H9 (cell line): Measurements from ENCODE around the gene KIRREL3. TPM values are rescaled to one million over a fixed set of nuclear protein-coding genes. Genes with fewer than 3 reads are reported as not detected.

Experiments
- DNase-seq: peaks from one replicate; pipeline ENCODE4 v3.0.0-alpha.2; 2017
- H2AFZ ChIP-seq: one replicate; pipeline ENCODE4 v1.6.1; 2013; ENCODE audit warnings: mild to moderate bottlenecking, low read length, control low read depth, moderate library complexity
- H2AK5ac ChIP-seq: 2 replicates; pipeline ENCODE4 v1.6.1; 2013; ENCODE audit warnings: low read length, control low read depth, mixed read lengths; ENCODE audit not compliant: insufficient read length
- H2BK120ac ChIP-seq: one replicate; pipeline ENCODE4 v1.6.1; 2013; ENCODE audit warnings: low read depth, mild to moderate bottlenecking, low read length, control low read depth, inconsistent platforms; ENCODE audit not compliant: poor library complexity, severe bottlenecking
- H2BK12ac ChIP-seq: 2 replicates; pipeline ENCODE4 v1.6.1; 2013; ENCODE audit warnings: low read length, control low read depth, mixed read lengths, low read depth; ENCODE audit not compliant: insufficient read length
- H2BK15ac ChIP-seq: 2 replicates; pipeline ENCODE4 v1.6.1; 2013; ENCODE audit warnings: low read depth, low read length, control low read depth
- H2BK20ac ChIP-seq: one replicate; pipeline ENCODE4 v1.6.1; 2013; ENCODE audit warnings: low read depth, mild to moderate bottlenecking, low read length, control low read depth, inconsistent platforms; ENCODE audit not compliant: poor library complexity, severe bottlenecking
- H2BK5ac ChIP-seq: 2 replicates; pipeline ENCODE4 v1.6.1; 2013; ENCODE audit warnings: low read length, control low read depth, mixed read lengths; ENCODE audit not compliant: insufficient read length
- H3K14ac ChIP-seq: 2 replicates; pipeline ENCODE4 v1.6.1; 2013; ENCODE audit warnings: low read length, control low read depth; ENCODE audit not compliant: insufficient read depth
- H3K18ac ChIP-seq: 2 replicates; pipeline ENCODE4 v1.6.1; 2013; ENCODE audit warnings: low read depth, mild to moderate bottlenecking, mixed read lengths, low read length, control low read depth; ENCODE audit not compliant: insufficient read length
- H3K23ac ChIP-seq: 2 replicates; pipeline ENCODE4 v1.6.1; 2013; ENCODE audit warnings: low read length, control low read depth, mixed read lengths, low read depth; ENCODE audit not compliant: insufficient read length
- H3K23me2 ChIP-seq: 2 replicates; pipeline ENCODE4 v1.6.1; 2013; ENCODE audit warnings: low read depth, mild to moderate bottlenecking, mixed read lengths, low read length, control low read depth; ENCODE audit not compliant: insufficient read length, poor library complexity, severe bottlenecking
- H3K27ac ChIP-seq: 2 replicates; pipeline ENCODE4 v1.5.1; 2013; ENCODE audit warnings: low read length, control low read depth, mixed read lengths, low read depth; ENCODE audit not compliant: insufficient read length
- H3K27me3 ChIP-seq: 2 replicates; pipeline ENCODE4 v1.6.1; 2013; ENCODE audit warnings: low read length, control low read depth, inconsistent platforms; ENCODE audit not compliant: insufficient read depth
- H3K4ac ChIP-seq: 2 replicates; pipeline ENCODE4 v1.6.1; 2013; ENCODE audit warnings: low read depth, mild to moderate bottlenecking, control low read depth, inconsistent platforms, low read length, moderate library complexity
- H3K4me1 ChIP-seq: 2 replicates; pipeline ENCODE4 v1.6.1; 2013; ENCODE audit warnings: low read length, control low read depth, inconsistent platforms; ENCODE audit not compliant: insufficient read depth
- H3K4me2 ChIP-seq: 2 replicates; pipeline ENCODE4 v1.6.1; 2013; ENCODE audit warnings: low read length, control low read depth, mixed read lengths; ENCODE audit not compliant: insufficient read length, insufficient read depth
- H3K56ac ChIP-seq: 2 replicates; pipeline ENCODE4 v1.6.1; 2013; ENCODE audit warnings: low read depth, mild to moderate bottlenecking, mixed read lengths, low read length, control low read depth; ENCODE audit not compliant: insufficient read length
- H3K79me1 ChIP-seq: 2 replicates; pipeline ENCODE4 v1.6.1; 2013; ENCODE audit warnings: low read depth, mild to moderate bottlenecking, moderate library complexity, low read length, control low read depth, inconsistent platforms; ENCODE audit not compliant: insufficient read depth, poor library complexity, severe bottlenecking
- H3K79me2 ChIP-seq: 2 replicates; pipeline ENCODE4 v1.6.1; 2013; ENCODE audit warnings: low read length, control low read depth, inconsistent platforms; ENCODE audit not compliant: insufficient read depth
- H3K9ac ChIP-seq: 2 replicates; pipeline ENCODE4 v1.6.1; 2013; ENCODE audit warnings: low read length, control low read depth, mixed read lengths; ENCODE audit not compliant: insufficient read length; ENCODE audit errors: extremely low read depth
- H3K9me3 ChIP-seq: one replicate; pipeline ENCODE4 v1.6.1; 2013; ENCODE audit warnings: low read depth, low read length, inconsistent platforms; ENCODE audit not compliant: control insufficient read depth
- H3T11ph ChIP-seq: one replicate; pipeline ENCODE4 v1.6.1; 2013; ENCODE audit warnings: mild to moderate bottlenecking, low read length, control low read depth, inconsistent platforms
- H4K20me1 ChIP-seq: one replicate; pipeline ENCODE4 v1.6.1; 2013; ENCODE audit not compliant: control insufficient read depth, insufficient read length, insufficient read depth
- H4K5ac ChIP-seq: 2 replicates; pipeline ENCODE4 v1.6.1; 2013; ENCODE audit warnings: low read depth, mild to moderate bottlenecking, mixed read lengths, low read length, control low read depth; ENCODE audit not compliant: insufficient read length
- H4K8ac ChIP-seq: replicated peaks from 2 replicates; pipeline ENCODE4 v1.6.1; 2013; ENCODE audit warnings: low read length, control low read depth, mixed read lengths, low read depth; ENCODE audit not compliant: insufficient read length
- H4K91ac ChIP-seq: 2 replicates; pipeline ENCODE4 v1.6.1; 2013; ENCODE audit warnings: low read depth, mild to moderate bottlenecking, moderate library complexity, mixed read lengths, low read length, control low read depth; ENCODE audit not compliant: insufficient read length
- H3K27ac Mint-ChIP-seq, 3 experiments: 2 replicates in 2 of 3; 3 replicates in 1 of 3; pipeline ENCODE4 v1.8.0; 2020 to 2021; ENCODE audit warnings: mixed read lengths in 3 of 3, mild to moderate bottlenecking in 1 of 3, moderate library complexity in 1 of 3
- H3K27me3 Mint-ChIP-seq: 2 replicates; pipeline ENCODE4 v1.8.0; 2021; ENCODE audit warnings: low read depth, mild to moderate bottlenecking, moderate library complexity, mixed read lengths
- H3K36me3 Mint-ChIP-seq, 3 experiments: 2 replicates in 2 of 3; 3 replicates in 1 of 3; pipeline ENCODE4 v1.8.0; 2020 to 2021; ENCODE audit warnings: low read depth in 3 of 3, mixed read lengths in 3 of 3; ENCODE audit not compliant: insufficient read depth in 1 of 3
- H3K4me1 Mint-ChIP-seq, 2 experiments: 2 replicates each; pipeline ENCODE4 v1.8.0; 2020; ENCODE audit warnings: mixed read lengths in 2 of 2
- H3K4me3 Mint-ChIP-seq, 2 experiments: 2 replicates in 1 of 2; 3 replicates in 1 of 2; pipeline ENCODE4 v1.8.0; 2020 to 2021; ENCODE audit warnings: mild to moderate bottlenecking in 2 of 2, mixed read lengths in 2 of 2, moderate library complexity in 1 of 2
- H3K9me3 Mint-ChIP-seq, 2 experiments: 2 replicates in 1 of 2; 3 replicates in 1 of 2; pipeline ENCODE4 v1.8.0; 2020; ENCODE audit warnings: mild to moderate bottlenecking in 2 of 2, mixed read lengths in 2 of 2, moderate library complexity in 1 of 2
- WGBS: extraction: QIAGEN DNeasy Blood & Tissue Kit; methylation state at CpG from one replicate; pipeline ENCODE4 v1.1.7; 2013; ENCODE audit warnings: missing lambda C conversion rate, low lambda C conversion rate, mixed read lengths; ENCODE audit not compliant: insufficient read length; ENCODE audit errors: extremely low coverage; 5-methylcytosine and 5-hydroxymethylcytosine counted together
- total RNA-seq: library from RNA; stranded (reverse); gene quantifications from 2 replicates; pipeline ENCODE4 v1.2.1, GENCODE V29; 2021
- TF ChIP-seq, protein P1 (sequence below): fragments of 200-600 bp; sonication (generic); conservative IDR thresholded peaks from 3 replicates; pipeline ENCODE4 v1.8.0; 2021; ENCODE audit warnings: antibody characterized with exemption, mild to moderate bottlenecking

The KIRREL3 gene
- total RNA-seq, 1 experiment from 2014 or later, result 0.17 TPM

- no peak overlapping the region for H3K27ac ChIP-seq
- Mint-ChIP-seq H3K27ac (no peak overlapping the region), H3K4me1 (peaks cover 13 to 24% of the 10 kb centered on the region in 2 experiments), H3K36me3 (peaks cover 0 to 4% (median 0%) of the 10 kb centered on the region in 3 experiments; a peak in 1 of 7 replicates), H3K27me3 (peaks cover 10% of the 10 kb centered on the region), H3K9me3 (peaks cover 2 to 3% of the 10 kb centered on the region in 2 experiments; a peak in 1 of 5 replicates), H3K4me3 (no peak overlapping the region)
- no CpG with 5 or more reads among the region's 7 CpGs for WGBS
- H3K4me2 ChIP-seq, result no peak overlapping the region
- no peak overlapping the region for H2AK5ac ChIP-seq
- no peaks in the 10 kb centered on the region for H3K79me1 ChIP-seq
- no peak overlapping the region for H2AFZ ChIP-seq
- H3K79me2 ChIP-seq, result no peaks in the 10 kb centered on the region
- TF ChIP-seq, protein P1, sequence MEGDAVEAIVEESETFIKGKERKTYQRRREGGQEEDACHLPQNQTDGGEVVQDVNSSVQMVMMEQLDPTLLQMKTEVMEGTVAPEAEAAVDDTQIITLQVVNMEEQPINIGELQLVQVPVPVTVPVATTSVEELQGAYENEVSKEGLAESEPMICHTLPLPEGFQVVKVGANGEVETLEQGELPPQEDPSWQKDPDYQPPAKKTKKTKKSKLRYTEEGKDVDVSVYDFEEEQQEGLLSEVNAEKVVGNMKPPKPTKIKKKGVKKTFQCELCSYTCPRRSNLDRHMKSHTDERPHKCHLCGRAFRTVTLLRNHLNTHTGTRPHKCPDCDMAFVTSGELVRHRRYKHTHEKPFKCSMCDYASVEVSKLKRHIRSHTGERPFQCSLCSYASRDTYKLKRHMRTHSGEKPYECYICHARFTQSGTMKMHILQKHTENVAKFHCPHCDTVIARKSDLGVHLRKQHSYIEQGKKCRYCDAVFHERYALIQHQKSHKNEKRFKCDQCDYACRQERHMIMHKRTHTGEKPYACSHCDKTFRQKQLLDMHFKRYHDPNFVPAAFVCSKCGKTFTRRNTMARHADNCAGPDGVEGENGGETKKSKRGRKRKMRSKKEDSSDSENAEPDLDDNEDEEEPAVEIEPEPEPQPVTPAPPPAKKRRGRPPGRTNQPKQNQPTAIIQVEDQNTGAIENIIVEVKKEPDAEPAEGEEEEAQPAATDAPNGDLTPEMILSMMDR, result no peak
- H3K4me1 ChIP-seq, result no peaks in the 10 kb centered on the region; the same call in 1 of the 2 replicates
- H2BK120ac ChIP-seq, result no peak overlapping the region
- H2BK15ac ChIP-seq, result no peak overlapping the region
- no peak overlapping the region for H3T11ph ChIP-seq
- H3K23ac ChIP-seq, result no peak overlapping the region
- H2BK20ac ChIP-seq, result no peak overlapping the region
- no peak overlapping the region for H2BK5ac ChIP-seq
- H3K14ac ChIP-seq, result no peak overlapping the region
- H3K56ac ChIP-seq, result no peak overlapping the region
- no peak overlapping the region for H4K5ac ChIP-seq
- H2BK12ac ChIP-seq, result no peak overlapping the region
- no peaks in the 10 kb centered on the region for H3K27me3 ChIP-seq
- no peak for DNase-seq
- no peaks in the 10 kb centered on the region for H4K20me1 ChIP-seq
- H3K18ac ChIP-seq, result no peak overlapping the region
- no peak overlapping the region for H3K4ac ChIP-seq
- H4K8ac ChIP-seq, result no peak overlapping the region
- no peaks in the 10 kb centered on the region for H3K9me3 ChIP-seq
- H3K23me2 ChIP-seq, result no peaks in the 10 kb centered on the region
- H3K9ac ChIP-seq, result no peak overlapping the region
- H4K91ac ChIP-seq, result no peak overlapping the region
Measured at GRCh38 chr11:126469311-126469710, 531.3 kb downstream of the KIRREL3 start.
